ENCODE data around the gene SPINK4.

- TF ChIP-seq CTCF (IDR thresholded peaks at IDR 0.05; ENCODE audit: low read depth, low read length, poor library complexity, severe bottlenecking), result no peak
- no peak for TF ChIP-seq EZH2phosphoT487 (IDR thresholded peaks at IDR 0.05; ENCODE audit: borderline replicate concordance, low read length)
Observed at GRCh38 chr9:33267151-33267767, 27.3 kb downstream of the SPINK4 start.

All from DOHH2 (cell line).